ENCODE data around the gene SARDH.
A peak's percentile ranks its signal among the peaks of the same experiment; 100 is the strongest.

SARDH gene

GRCh38 chr9:133737774-133738639, at the start of gene SARDH:
SARDH (minus strand) TSS chr9:133738352; CDS start chr9:133734173, 4,179 bp downstream.
- peak; percentile 15 for DNase-seq

GRCh38 chr9:133787754-133788025, 49.5 kb upstream of the SARDH start:
- DNase-seq: no peak

- no peak for DNase-seq
Observed at GRCh38 chr9:133786907-133787753, 49.0 kb upstream of the SARDH start.

GRCh38 chr9:133786371-133786753, 48.2 kb upstream of the SARDH start:
- no peak for DNase-seq

GRCh38 chr9:133785753-133786370, 47.7 kb upstream of the SARDH start:
- DNase-seq: no peak

GRCh38 chr9:133784731-133785561, 46.8 kb upstream of the SARDH start:
- DNase-seq: no peak

- no peak for DNase-seq
Observed at GRCh38 chr9:133783331-133783731, 45.2 kb upstream of the SARDH start.

GRCh38 chr9:133782157-133783130, 44.3 kb upstream of the SARDH start:
- peak; percentile 68 for DNase-seq

- no peak for DNase-seq
Observed at GRCh38 chr9:133781828-133782135, 43.6 kb upstream of the SARDH start.

- no peak for DNase-seq
Observed at GRCh38 chr9:133780962-133781827, 43.0 kb upstream of the SARDH start.

GRCh38 chr9:133780404-133780945, 42.3 kb upstream of the SARDH start:
- no peak for DNase-seq

- no peak for DNase-seq
Observed at GRCh38 chr9:133779516-133780403, 41.6 kb upstream of the SARDH start.

GRCh38 chr9:133779081-133779480, 40.9 kb upstream of the SARDH start:
- DNase-seq: no peak

- DNase-seq: no peak
Observed at GRCh38 chr9:133778336-133779013, 40.3 kb upstream of the SARDH start.

GRCh38 chr9:133777871-133778270, 39.7 kb upstream of the SARDH start:
- DNase-seq: no peak

GRCh38 chr9:133777068-133777791, 39.1 kb upstream of the SARDH start:
- DNase-seq: no peak

- no peak for DNase-seq
Observed at GRCh38 chr9:133775951-133776905, 38.1 kb upstream of the SARDH start.
